Ascending aorta (tissue), 2 donors: ENCODE data around the gene SLC9A9. TPM values are rescaled to one million over a fixed set of nuclear protein-coding genes. Genes with fewer than 3 reads are reported as not detected.

Experiments used
- DNase-seq, 2 donors: peaks; one replicate each; pipeline ENCODE4 v3.0.0-alpha.2; 2019; ENCODE audit warnings: low spot score in 2 of 2
- H3K27ac ChIP-seq, 2 donors: fragments of 200-600 bp; sonication (generic); one replicate each; pipeline ENCODE4 v1.5.1; 2016 to 2017; ENCODE audit warnings: mild to moderate bottlenecking in 1 of 2
- H3K27me3 ChIP-seq: fragments of 200-600 bp; sonication (generic); one replicate; pipeline ENCODE4 v1.5.1; 2017
- H3K36me3 ChIP-seq, 2 donors: fragments of 200-600 bp; sonication (generic); one replicate each; pipeline ENCODE4 v1.5.1; 2016
- H3K4me1 ChIP-seq, 2 donors: fragments of 200-600 bp; sonication (generic); one replicate each; pipeline ENCODE4 v1.5.1; 2016 to 2017; ENCODE audit warnings: mild to moderate bottlenecking in 1 of 2
- H3K4me3 ChIP-seq, 2 donors: fragments of 200-600 bp; sonication (generic); one replicate each; pipeline ENCODE4 v1.5.1; 2016 to 2017; ENCODE audit warnings: mild to moderate bottlenecking in 1 of 2
- H3K9me3 ChIP-seq, 2 donors: fragments of 200-600 bp; sonication (generic); one replicate each; pipeline ENCODE4 v1.5.1; 2016
- CTCF ChIP-seq, 3 experiments: fragments of 200-600 bp in 2 of 3; fragments of 450-650 bp in 1 of 3; sonication (generic) in 2 of 3; IDR thresholded peaks; one replicate each; pipeline ENCODE4 v1.5.1; 2016 to 2019; ENCODE audit warnings: antibody characterized with exemption in 3 of 3, mild to moderate bottlenecking in 1 of 3, moderate library complexity in 1 of 3
- intact Hi-C: fragments of 100-400 bp; cut with DNase I; formaldehyde crosslinking; loops from one replicate; pipeline ENCODE4 v1.15.1; 2023
- total RNA-seq: library from RNA; depleted of rRNA; stranded (reverse); fragments of >200 nt; gene quantifications from one replicate; pipeline ENCODE4 v1.1.0, GENCODE V29; 2016

The SLC9A9 gene
- total RNA-seq, 1 donor from 2014 or later, result 63.4 TPM

DNA sequence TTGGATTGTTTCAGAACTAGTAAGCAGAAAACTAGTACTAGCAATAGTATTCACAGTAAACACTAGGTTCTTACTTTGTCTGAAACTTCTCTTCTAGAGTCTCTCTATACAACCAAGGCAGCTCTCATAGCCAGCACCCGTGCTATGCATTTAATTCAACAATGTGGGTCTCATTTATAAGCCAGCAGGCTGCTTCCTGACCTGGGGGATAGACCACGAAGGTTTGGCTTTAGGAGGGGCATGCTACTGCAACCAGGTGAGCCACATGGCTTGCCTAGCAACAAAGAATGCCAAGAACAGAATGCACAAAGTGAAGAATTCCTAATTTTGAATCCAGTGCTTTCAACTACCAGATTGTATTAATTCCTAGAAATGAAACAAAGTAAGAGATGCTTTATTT lies 514.9 kb downstream of the SLC9A9 start:
- DNase-seq, result no peak
- peaks cover 0 to 7% of the 10 kb centered on the region in 2 donors for H3K9me3 ChIP-seq
- H3K36me3 ChIP-seq, result no peaks in the 10 kb centered on the region
- H3K4me3 ChIP-seq, result no peak overlapping the region
- no peak for TF ChIP-seq CTCF (IDR thresholded peaks at IDR 0.05)
- H3K27me3 ChIP-seq, result no peaks in the 10 kb centered on the region
- H3K27ac ChIP-seq, result no peak overlapping the region
- intact Hi-C loops, result no loop called here
- no peaks in the 10 kb centered on the region for H3K4me1 ChIP-seq

GRCh38 chr3:143332026-143332425 lies 516.2 kb downstream of the SLC9A9 start:
- Histone ChIP-seq H3K36me3 (no peaks in the 10 kb centered on the region), H3K27ac (no peak overlapping the region), H3K4me1 (no peaks in the 10 kb centered on the region), H3K27me3 (no peaks in the 10 kb centered on the region), H3K4me3 (no peak overlapping the region), H3K9me3 (peaks cover 0 to 7% of the 10 kb centered on the region in 2 donors)
- intact Hi-C loops, result no loop called here
- TF ChIP-seq CTCF (IDR thresholded peaks at IDR 0.05), result no peak
- DNase-seq, result no peak

DNA sequence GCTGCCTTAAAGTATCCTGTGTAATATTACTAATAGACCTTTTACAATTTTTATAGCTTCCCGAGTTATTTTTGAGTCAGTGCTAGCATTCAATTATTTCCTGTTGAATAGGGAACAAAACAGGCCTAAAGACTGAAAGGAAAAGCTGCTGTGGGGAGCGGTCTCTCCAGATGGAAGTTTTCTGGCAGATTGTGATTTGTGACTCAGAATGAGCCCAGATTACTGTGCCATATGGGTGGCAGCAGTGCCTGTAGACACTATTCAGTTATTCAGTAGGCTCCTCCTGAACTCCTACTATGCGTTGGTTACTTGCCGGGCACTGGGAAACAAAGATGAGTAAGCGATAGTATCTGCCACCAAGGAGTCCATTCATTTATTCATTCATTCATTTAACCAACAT lies 516.9 kb downstream of the SLC9A9 start:
- Histone ChIP-seq H3K4me3 (no peak overlapping the region), H3K27ac (no peak overlapping the region), H3K36me3 (no peaks in the 10 kb centered on the region), H3K9me3 (peaks cover 0 to 7% of the 10 kb centered on the region in 2 donors), H3K27me3 (no peaks in the 10 kb centered on the region), H3K4me1 (no peaks in the 10 kb centered on the region)
- no peak for TF ChIP-seq CTCF (IDR thresholded peaks at IDR 0.05)
- DNase-seq, result no peak
- intact Hi-C loops, result no loop called here

- no peaks in the 10 kb centered on the region for H3K27me3 ChIP-seq
- no peak overlapping the region for H3K4me3 ChIP-seq
- no peak for TF ChIP-seq CTCF (IDR thresholded peaks at IDR 0.05)
- no peaks in the 10 kb centered on the region for H3K36me3 ChIP-seq
- DNase-seq, result no peak
- H3K27ac ChIP-seq, result no peak overlapping the region
- H3K4me1 ChIP-seq, result no peaks in the 10 kb centered on the region
- intact Hi-C loops, result no loop called here
- H3K9me3 ChIP-seq, result peaks cover 0 to 5% of the 10 kb centered on the region in 2 donors
Observed at GRCh38 chr3:143330296-143330868, 517.9 kb downstream of the SLC9A9 start.

DNA sequence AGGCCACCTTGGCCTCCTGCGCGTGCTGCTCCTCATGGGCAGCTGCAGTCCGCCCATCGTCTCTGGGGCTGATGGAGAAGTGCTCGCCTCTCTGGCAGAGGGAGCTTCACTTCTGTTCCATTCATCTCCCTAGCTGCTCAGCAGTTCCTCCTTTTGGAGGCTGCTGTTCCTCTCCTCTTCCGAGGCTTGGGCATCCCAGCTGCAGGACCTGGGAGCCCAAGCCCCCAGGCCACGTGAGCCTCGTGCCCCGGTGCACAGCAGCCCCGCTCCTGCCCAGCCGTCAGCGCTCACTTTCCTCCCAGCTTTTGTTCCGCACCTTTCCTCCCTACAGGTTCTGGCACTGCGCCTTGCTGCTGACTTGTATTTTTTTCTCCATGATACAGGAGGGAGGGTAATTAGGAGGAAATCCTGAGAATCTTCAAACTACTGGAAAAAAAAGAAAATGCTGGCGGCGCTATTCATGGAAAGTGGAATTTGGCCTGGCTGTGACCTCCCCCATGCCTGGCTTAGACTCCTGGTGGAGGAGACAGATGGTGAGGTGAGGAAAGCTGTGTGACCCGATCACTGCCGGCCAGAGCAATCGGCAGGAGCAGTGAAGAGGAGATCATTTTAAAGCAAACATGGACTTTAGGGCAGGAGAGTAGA lies 518.6 kb downstream of the SLC9A9 start:
- no peak for TF ChIP-seq CTCF (IDR thresholded peaks at IDR 0.05)
- intact Hi-C loops, result no loop called here
- H3K36me3 ChIP-seq, result no peaks in the 10 kb centered on the region
- no peaks in the 10 kb centered on the region for H3K9me3 ChIP-seq
- no peak for DNase-seq
- no peaks in the 10 kb centered on the region for H3K27me3 ChIP-seq
- H3K4me1 ChIP-seq, result no peaks in the 10 kb centered on the region
- no peak overlapping the region for H3K27ac ChIP-seq
- H3K4me3 ChIP-seq, result no peak overlapping the region
